Type B pancreatic cell (in vitro differentiated cells): Measurements from ENCODE around the gene BRD3OS. TPM values are rescaled to one million over a fixed set of nuclear protein-coding genes. Genes with fewer than 3 reads are reported as not detected.
"Not testable (repeated sequence)": the region's sequence is repeated elsewhere in the genome, so short reads cannot be mapped to it uniquely, and the experiment has no call there.

Source experiments
- DNase-seq: peaks from one replicate; pipeline ENCODE4 v3.0.0; 2021; ENCODE audit warnings: mixed read lengths; ENCODE audit not compliant: unreplicated experiment; ENCODE audit errors: extremely low spot score
- H3K27ac Mint-ChIP-seq: 2 replicates; pipeline ENCODE4 v1.8.0; 2021; ENCODE audit warnings: mild to moderate bottlenecking, mixed read lengths
- H3K27me3 Mint-ChIP-seq: 2 replicates; pipeline ENCODE4 v1.8.0; 2021; ENCODE audit warnings: mixed read lengths
- H3K36me3 Mint-ChIP-seq: 2 replicates; pipeline ENCODE4 v1.8.0; 2021; ENCODE audit warnings: mixed read lengths
- H3K4me1 Mint-ChIP-seq: one replicate; pipeline ENCODE4 v1.8.0; 2021; ENCODE audit warnings: mixed read lengths; ENCODE audit not compliant: unreplicated experiment
- H3K4me3 Mint-ChIP-seq: 2 replicates; pipeline ENCODE4 v1.8.0; 2021; ENCODE audit warnings: mild to moderate bottlenecking, mixed read lengths
- H3K9me3 Mint-ChIP-seq: 2 replicates; pipeline ENCODE4 v1.8.0; 2021; ENCODE audit warnings: mixed read lengths
- total RNA-seq: library from RNA; stranded (reverse); gene quantifications from 2 replicates; pipeline ENCODE4 v1.2.1, GENCODE V29; 2021; ENCODE audit warnings: low replicate concordance
- TF ChIP-seq, protein P1 (sequence below): fragments of 200-600 bp; sonication (generic); conservative IDR thresholded peaks from 2 replicates; pipeline ENCODE4 v1.5.0; 2021; ENCODE audit warnings: antibody characterized with exemption, mild to moderate bottlenecking

Gene BRD3OS
- total RNA-seq, 1 donor from 2014 or later, result 24.0 TPM

DNA sequence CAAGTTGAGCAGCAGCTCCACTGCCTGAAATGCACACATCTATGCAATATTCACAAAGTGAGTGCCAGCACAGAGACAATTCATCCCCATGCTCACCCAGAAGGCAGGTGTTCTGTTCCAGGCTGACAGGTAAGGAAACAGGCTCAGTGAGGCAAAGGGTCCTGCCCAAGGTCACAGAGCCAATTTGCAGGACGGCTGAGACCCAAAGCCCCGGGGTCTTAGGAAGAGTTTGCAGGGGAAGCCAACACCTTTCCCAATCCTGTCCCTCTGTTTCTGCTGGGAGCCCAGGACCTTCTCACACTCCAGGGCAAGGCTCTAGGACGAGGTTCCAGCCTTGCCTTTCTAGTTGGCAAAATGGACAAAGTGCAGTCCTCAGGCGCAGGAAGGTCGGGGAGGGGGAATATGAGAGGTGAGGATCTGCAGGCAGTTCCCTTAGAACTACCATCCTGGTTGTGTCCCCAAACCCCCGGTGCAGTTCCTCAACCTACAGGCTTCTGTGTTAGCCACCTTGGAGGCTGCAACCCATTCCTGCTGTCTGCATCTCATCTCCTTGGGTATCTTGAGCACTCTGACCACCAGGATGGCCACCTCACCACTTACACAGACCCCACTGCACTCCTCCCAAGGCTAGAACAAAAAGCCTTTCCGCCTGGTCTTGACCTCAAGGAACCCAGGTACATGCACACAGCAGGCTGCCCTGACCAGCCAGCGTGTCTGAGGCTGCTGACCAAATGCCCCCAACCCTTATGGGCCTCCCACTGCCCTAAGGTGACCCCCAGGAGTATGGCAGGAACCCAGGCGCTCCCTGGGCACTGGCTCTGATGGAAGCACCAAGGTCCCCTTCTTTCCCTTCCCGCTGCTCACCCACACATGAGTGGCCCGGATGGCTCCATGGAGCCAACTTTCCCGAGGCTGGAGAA lies 44.5 kb downstream of the BRD3OS start:
- peak overlapping the region; percentile 91 for H3K27ac Mint-ChIP-seq
- H3K4me1 Mint-ChIP-seq, result peaks cover 16% of the 10 kb centered on the region
- DNase-seq, result peak; percentile 54

DNA sequence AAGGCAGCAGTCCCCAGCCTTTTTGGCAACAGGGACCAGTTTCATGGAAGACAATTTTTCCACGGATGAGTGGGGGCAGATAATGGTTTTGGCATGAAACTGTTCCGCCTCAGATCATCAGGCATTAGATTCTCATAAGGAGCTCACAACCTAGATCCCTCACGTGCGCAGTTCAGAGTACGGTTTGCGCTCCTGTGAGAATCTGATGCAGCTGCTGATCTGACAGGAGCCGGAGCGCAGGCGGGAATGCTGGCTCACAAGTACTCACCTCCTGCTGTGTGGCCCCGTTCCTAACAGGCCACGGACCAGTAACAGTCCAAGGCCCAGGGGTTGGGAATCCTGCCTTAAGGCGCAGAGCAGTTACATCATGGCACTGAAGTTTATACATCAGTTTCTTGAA lies 45.9 kb downstream of the BRD3OS start:
- H3K27ac Mint-ChIP-seq, result peak overlapping the region; percentile 82
- peaks cover 5% of the 10 kb centered on the region for H3K9me3 Mint-ChIP-seq
- TF ChIP-seq, protein P1, sequence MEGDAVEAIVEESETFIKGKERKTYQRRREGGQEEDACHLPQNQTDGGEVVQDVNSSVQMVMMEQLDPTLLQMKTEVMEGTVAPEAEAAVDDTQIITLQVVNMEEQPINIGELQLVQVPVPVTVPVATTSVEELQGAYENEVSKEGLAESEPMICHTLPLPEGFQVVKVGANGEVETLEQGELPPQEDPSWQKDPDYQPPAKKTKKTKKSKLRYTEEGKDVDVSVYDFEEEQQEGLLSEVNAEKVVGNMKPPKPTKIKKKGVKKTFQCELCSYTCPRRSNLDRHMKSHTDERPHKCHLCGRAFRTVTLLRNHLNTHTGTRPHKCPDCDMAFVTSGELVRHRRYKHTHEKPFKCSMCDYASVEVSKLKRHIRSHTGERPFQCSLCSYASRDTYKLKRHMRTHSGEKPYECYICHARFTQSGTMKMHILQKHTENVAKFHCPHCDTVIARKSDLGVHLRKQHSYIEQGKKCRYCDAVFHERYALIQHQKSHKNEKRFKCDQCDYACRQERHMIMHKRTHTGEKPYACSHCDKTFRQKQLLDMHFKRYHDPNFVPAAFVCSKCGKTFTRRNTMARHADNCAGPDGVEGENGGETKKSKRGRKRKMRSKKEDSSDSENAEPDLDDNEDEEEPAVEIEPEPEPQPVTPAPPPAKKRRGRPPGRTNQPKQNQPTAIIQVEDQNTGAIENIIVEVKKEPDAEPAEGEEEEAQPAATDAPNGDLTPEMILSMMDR, result no peak
- peak; percentile 50 for DNase-seq
- peaks cover 36% of the 10 kb centered on the region for H3K27me3 Mint-ChIP-seq
- peaks cover 9% of the 10 kb centered on the region for H3K4me1 Mint-ChIP-seq
- no peaks in the 10 kb centered on the region for H3K36me3 Mint-ChIP-seq
- H3K4me3 Mint-ChIP-seq, result peak overlapping the region; percentile 71

More for the DNA sequence above, 44.5 kb downstream of the BRD3OS start:
- Mint-ChIP-seq H3K36me3 (no peaks in the 10 kb centered on the region), H3K9me3 (peaks cover 3% of the 10 kb centered on the region), H3K4me3 (peak overlapping the region; percentile 89), H3K27me3 (peaks cover 35% of the 10 kb centered on the region)
- TF ChIP-seq, protein P1, result no peak

GRCh38 chr9:134072683-134073082 lies 47.4 kb downstream of the BRD3OS start:
- not testable (repeated sequence) for DNase-seq, H3K4me1 Mint-ChIP-seq, H3K4me3 Mint-ChIP-seq, H3K27ac Mint-ChIP-seq, H3K36me3 Mint-ChIP-seq
- H3K9me3 Mint-ChIP-seq, result peaks cover 10% of the 10 kb centered on the region
- peaks cover 36% of the 10 kb centered on the region for H3K27me3 Mint-ChIP-seq

DNA sequence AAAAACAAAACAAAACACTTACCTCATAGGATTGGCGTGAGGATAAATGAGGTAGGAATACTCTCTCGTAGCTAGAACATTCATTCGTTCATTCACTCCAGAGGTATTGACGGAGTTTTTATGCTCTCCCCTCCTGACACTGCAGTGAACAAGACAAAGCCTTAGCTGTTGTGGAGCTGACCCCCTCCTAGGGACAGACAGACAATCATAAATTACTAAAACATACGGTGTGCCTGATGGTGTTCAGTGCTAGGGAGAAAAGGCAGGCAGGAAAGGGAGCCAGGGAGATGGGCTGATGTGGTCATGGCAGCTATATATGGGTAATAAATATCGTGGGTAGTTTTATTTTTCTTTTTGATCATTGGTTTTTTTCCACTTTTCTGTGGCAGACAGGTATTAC lies 48.2 kb downstream of the BRD3OS start:
- peaks cover 36% of the 10 kb centered on the region for H3K27me3 Mint-ChIP-seq

DNA sequence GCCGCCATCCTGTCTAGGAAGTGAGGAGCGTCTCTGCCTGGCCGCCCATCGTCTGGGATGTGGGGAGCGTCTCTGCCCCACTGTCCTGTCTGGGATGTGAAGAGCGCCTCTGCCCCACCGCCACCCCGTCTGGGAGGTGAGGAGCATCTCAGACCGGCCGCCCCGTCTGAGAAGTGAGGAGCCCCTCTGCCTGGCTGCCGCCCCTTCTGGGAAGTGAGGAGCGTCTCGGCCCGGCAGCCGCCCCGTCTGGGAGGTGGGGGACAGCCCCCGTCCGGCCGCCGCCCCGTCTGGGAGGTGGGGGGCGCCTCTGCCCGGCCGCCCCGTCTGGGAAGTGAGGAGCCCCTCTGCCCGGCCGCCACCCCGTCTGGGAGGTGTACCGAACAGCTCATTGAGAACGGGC lies 50.4 kb downstream of the BRD3OS start:
- H3K9me3 Mint-ChIP-seq, result peaks cover 17% of the 10 kb centered on the region
- H3K27ac Mint-ChIP-seq, H3K4me1 Mint-ChIP-seq, H3K4me3 Mint-ChIP-seq, H3K36me3 Mint-ChIP-seq, DNase-seq: not testable (repeated sequence)
- peaks cover 22% of the 10 kb centered on the region for H3K27me3 Mint-ChIP-seq

More for the DNA sequence above, 48.2 kb downstream of the BRD3OS start:
- Mint-ChIP-seq H3K9me3 (peaks cover 10% of the 10 kb centered on the region), H3K4me3 (no peak overlapping the region), H3K27ac (no peak overlapping the region), H3K4me1 (peaks cover 5% of the 10 kb centered on the region), H3K36me3 (no peaks in the 10 kb centered on the region)
- no peak for DNase-seq
- TF ChIP-seq, protein P1, result no peak

GRCh38 chr9:134076644-134077043 lies 51.4 kb downstream of the BRD3OS start:
- Mint-ChIP-seq H3K4me3 (no peak overlapping the region), H3K9me3 (peaks cover 17% of the 10 kb centered on the region), H3K36me3 (no peaks in the 10 kb centered on the region), H3K27me3 (peaks cover 24% of the 10 kb centered on the region), H3K4me1 (peaks cover 5% of the 10 kb centered on the region), H3K27ac (no peak overlapping the region)
- TF ChIP-seq, protein P1, result no peak
- DNase-seq, result no peak

Other genes with a start within 250 kb of the BRD3OS start
- gene VAV2, start 33.2 kb upstream of the BRD3OS start, total RNA-seq, result 39.4 and 54.3 TPM in 2 replicates
- gene BRD3, start 42.5 kb downstream of the BRD3OS start, total RNA-seq, result 59.8 and 72.4 TPM in 2 replicates
- gene WDR5, start 110.6 kb downstream of the BRD3OS start, total RNA-seq, result 42.1 and 45.7 TPM in 2 replicates
- 66.2 and 78.6 TPM in 2 replicates for gene RNU6ATAC, start 139.1 kb downstream of the BRD3OS start, total RNA-seq